ENCODE data around the gene CLIP3.

CLIP3 gene

GRCh38 chr19:35977446-35978222 lies 55.0 kb downstream of the CLIP3 start:
- DNase-seq (ENCODE audit: low spot score) = no peak

GRCh38 chr19:35975608-35976214 lies 57.0 kb downstream of the CLIP3 start:
- DNase-seq (ENCODE audit: low spot score) = no peak

GRCh38 chr19:35973487-35973886 lies 59.2 kb downstream of the CLIP3 start:
- DNase-seq (ENCODE audit: low spot score) = no peak

- DNase-seq (ENCODE audit: low spot score) = no peak
Measured at GRCh38 chr19:35966771-35967170, 65.9 kb downstream of the CLIP3 start.
